ENCODE measurements around the gene PPP4R3B. TPM values are rescaled to one million over a fixed set of nuclear protein-coding genes. Genes with fewer than 3 reads are reported as not detected.
A peak's percentile ranks its signal among the peaks of the same experiment; 100 is the strongest.

PPP4R3B gene
- total RNA-seq, 1 donor from 2014 or later: 38.2 TPM

DNA sequence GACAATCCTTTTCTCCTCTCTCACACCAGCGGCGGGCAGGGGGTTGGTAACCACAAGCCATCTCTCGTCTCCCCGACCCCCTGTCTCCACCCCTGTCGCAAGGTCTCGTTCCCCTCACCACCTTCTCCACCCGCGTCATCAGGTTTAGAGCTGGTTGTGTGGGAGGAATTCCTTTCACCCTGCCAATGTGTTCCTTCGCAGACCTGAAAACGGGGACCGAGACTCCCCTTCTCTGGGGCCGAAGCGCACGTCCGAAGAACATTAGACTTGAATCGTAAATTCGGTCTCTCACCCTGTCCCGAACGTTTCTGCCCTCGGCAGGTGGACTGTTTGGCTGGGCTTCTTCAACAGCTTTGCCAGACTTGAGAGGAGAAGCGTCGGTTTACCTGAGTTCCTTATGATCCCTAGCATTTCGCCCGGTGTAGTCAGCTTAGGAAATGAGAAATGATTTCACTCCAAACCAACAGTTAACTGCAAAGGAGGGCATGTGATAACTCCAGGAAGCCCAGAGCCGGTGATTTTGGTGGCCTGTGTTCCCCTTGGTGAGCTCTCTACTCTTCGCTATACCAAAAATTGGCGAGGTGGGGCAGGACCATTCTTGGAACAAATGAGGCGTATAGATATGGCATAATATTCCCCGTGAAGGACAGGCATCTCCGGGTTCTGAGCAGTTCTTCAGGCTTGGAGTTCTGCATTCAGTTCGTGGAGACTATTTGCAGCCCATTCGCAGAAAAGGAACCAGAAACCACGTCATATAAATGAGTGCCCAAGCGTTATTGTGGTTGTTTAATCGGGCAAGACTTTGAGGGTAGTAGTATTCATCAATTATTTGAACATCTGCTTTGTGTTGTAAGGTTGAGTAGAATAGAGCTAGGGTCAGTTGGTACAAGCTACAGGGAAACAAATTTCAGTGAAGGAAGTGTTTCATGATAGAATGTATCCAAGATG, 97.2 kb downstream of the PPP4R3B start:
- no peaks in the 10 kb centered on the region for H3K4me1 ChIP-seq (ENCODE audit: insufficient read depth, low read length)
- FAIRE-seq (no peak), DNase-seq (ENCODE audit: low read depth) (no peak)
- Mint-ChIP-seq H3K4me1 (ENCODE audit: low read depth, unreplicated experiment) (peaks cover 7% of the 10 kb centered on the region), H3K27me3 (ENCODE audit: low read depth, unreplicated experiment) (no peaks in the 10 kb centered on the region), H3K4me3 (ENCODE audit: unreplicated experiment) (peak overlapping the region; percentile 97), H3K36me3 (ENCODE audit: low read depth, unreplicated experiment) (no peaks in the 10 kb centered on the region), H3K27ac (ENCODE audit: unreplicated experiment) (peak overlapping the region; percentile 91), H3K9me3 (ENCODE audit: unreplicated experiment) (no peaks in the 10 kb centered on the region)
- peaks cover 6% of the 10 kb centered on the region for H3K36me3 ChIP-seq (ENCODE audit: insufficient read depth, low read length)
- H3K27me3 ChIP-seq (ENCODE audit: insufficient read depth, low read length): no peaks in the 10 kb centered on the region
- no peaks in the 10 kb centered on the region for H3K9me3 ChIP-seq (ENCODE audit: insufficient read depth, low read depth, low read length)
- H2AFZ ChIP-seq (ENCODE audit: low read depth, low read length): peak overlapping the region; percentile 87
- peak overlapping the region; percentile 93 for H3K4me2 ChIP-seq (ENCODE audit: low read length)
- peak overlapping the region; percentile 83 for H3K4me3 ChIP-seq (ENCODE audit: insufficient read depth, low read depth, low read length)
- H3K27ac ChIP-seq (ENCODE audit: low read depth, low read length): peak overlapping the region; percentile 77
- peak overlapping the region; percentile 87 for H3K9ac ChIP-seq (ENCODE audit: low read length)
- H3K79me2 ChIP-seq (ENCODE audit: insufficient read depth, low read length): peaks cover 6% of the 10 kb centered on the region
- H4K20me1 ChIP-seq (ENCODE audit: insufficient read depth, low read length): no peaks in the 10 kb centered on the region
- TF ChIP-seq EZH2 (IDR thresholded peaks at IDR 0.05; ENCODE audit: insufficient read depth, low read length): no peak
- TF ChIP-seq, protein P1, sequence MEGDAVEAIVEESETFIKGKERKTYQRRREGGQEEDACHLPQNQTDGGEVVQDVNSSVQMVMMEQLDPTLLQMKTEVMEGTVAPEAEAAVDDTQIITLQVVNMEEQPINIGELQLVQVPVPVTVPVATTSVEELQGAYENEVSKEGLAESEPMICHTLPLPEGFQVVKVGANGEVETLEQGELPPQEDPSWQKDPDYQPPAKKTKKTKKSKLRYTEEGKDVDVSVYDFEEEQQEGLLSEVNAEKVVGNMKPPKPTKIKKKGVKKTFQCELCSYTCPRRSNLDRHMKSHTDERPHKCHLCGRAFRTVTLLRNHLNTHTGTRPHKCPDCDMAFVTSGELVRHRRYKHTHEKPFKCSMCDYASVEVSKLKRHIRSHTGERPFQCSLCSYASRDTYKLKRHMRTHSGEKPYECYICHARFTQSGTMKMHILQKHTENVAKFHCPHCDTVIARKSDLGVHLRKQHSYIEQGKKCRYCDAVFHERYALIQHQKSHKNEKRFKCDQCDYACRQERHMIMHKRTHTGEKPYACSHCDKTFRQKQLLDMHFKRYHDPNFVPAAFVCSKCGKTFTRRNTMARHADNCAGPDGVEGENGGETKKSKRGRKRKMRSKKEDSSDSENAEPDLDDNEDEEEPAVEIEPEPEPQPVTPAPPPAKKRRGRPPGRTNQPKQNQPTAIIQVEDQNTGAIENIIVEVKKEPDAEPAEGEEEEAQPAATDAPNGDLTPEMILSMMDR (IDR thresholded peaks at IDR 0.05; ENCODE audit: insufficient read depth, low read depth, low read length): no peak

DNA sequence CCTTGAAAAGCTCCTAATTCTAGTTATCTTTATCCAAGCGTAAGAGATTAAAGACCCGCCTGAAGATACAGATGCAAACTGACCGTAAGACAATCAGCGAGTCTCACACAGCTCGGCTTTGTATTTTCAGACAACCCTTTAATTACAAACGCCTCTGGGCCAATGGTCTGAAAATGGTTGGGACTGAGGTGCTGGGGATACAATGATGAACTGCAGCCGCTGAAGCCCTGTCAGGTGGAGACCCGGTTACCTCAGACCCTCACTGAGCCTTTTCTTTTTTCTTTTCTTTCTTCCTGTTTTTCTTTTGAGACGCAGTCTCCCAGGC, 98.6 kb downstream of the PPP4R3B start:
- H3K4me3 ChIP-seq (ENCODE audit: insufficient read depth, low read depth, low read length): peak overlapping the region; percentile 83
- peak overlapping the region; percentile 93 for H3K4me2 ChIP-seq (ENCODE audit: low read length)
- TF ChIP-seq EZH2 (IDR thresholded peaks at IDR 0.05; ENCODE audit: insufficient read depth, low read length): no peak
- TF ChIP-seq, protein P1 (IDR thresholded peaks at IDR 0.05; ENCODE audit: insufficient read depth, low read depth, low read length): no peak
- H3K79me2 ChIP-seq (ENCODE audit: insufficient read depth, low read length): peaks cover 6% of the 10 kb centered on the region
- H3K27ac Mint-ChIP-seq (ENCODE audit: unreplicated experiment): peak overlapping the region; percentile 91
- H3K9me3 ChIP-seq (ENCODE audit: insufficient read depth, low read depth, low read length): no peaks in the 10 kb centered on the region
- FAIRE-seq (no peak), DNase-seq (ENCODE audit: low read depth) (no peak)
- H3K4me3 Mint-ChIP-seq (ENCODE audit: unreplicated experiment): peak overlapping the region; percentile 97
- H3K4me1 Mint-ChIP-seq (ENCODE audit: low read depth, unreplicated experiment): peaks cover 7% of the 10 kb centered on the region
- no peaks in the 10 kb centered on the region for H3K4me1 ChIP-seq (ENCODE audit: insufficient read depth, low read length)
- H3K9me3 Mint-ChIP-seq (ENCODE audit: unreplicated experiment): no peaks in the 10 kb centered on the region
- H3K27me3 ChIP-seq (ENCODE audit: insufficient read depth, low read length): no peaks in the 10 kb centered on the region
- peak overlapping the region; percentile 77 for H3K27ac ChIP-seq (ENCODE audit: low read depth, low read length)
- H4K20me1 ChIP-seq (ENCODE audit: insufficient read depth, low read length): no peaks in the 10 kb centered on the region
- H3K9ac ChIP-seq (ENCODE audit: low read length): peak overlapping the region; percentile 87
- no peaks in the 10 kb centered on the region for H3K36me3 Mint-ChIP-seq (ENCODE audit: low read depth, unreplicated experiment)
- peaks cover 2% of the 10 kb centered on the region for H3K36me3 ChIP-seq (ENCODE audit: insufficient read depth, low read length)
- peak overlapping the region; percentile 58 for H2AFZ ChIP-seq (ENCODE audit: low read depth, low read length)
- H3K27me3 Mint-ChIP-seq (ENCODE audit: low read depth, unreplicated experiment): no peaks in the 10 kb centered on the region

Measured in astrocyte (in vitro differentiated cells and primary cell).